GM18867 (cell line): ENCODE results near the gene CST6.

Source experiments
- ATAC-seq: cut with Tn5 transposase; IDR thresholded peaks from one replicate; pipeline ENCODE4 v1.9.1; 2021; ENCODE audit warnings: mild to moderate bottlenecking, moderate library complexity; ENCODE audit not compliant: unreplicated experiment

The CST6 gene, protein sequence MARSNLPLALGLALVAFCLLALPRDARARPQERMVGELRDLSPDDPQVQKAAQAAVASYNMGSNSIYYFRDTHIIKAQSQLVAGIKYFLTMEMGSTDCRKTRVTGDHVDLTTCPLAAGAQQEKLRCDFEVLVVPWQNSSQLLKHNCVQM

DNA sequence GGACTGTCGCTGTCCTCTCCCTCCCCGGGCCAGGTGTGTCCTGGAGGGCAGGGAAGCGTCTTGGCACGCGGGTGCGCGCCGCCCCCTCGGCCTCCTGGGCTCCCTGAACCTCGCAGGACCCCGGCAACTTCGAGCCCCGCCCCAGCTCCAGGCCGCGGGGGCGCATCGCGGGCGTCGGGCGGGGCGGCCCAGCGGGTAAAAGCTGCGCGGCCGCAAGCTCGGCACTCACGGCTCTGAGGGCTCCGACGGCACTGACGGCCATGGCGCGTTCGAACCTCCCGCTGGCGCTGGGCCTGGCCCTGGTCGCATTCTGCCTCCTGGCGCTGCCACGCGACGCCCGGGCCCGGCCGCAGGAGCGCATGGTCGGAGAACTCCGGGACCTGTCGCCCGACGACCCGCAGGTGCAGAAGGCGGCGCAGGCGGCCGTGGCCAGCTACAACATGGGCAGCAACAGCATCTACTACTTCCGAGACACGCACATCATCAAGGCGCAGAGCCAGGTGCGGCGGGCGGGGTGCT lies at the start of gene CST6:
TSS of gene CST6 (plus strand) at position 224 of the 519 bp plus-strand sequence. CDS start at position 261, 37 bp downstream.
- ATAC-seq = no peak

GRCh38 chr11:65962141-65962564 lies 49.7 kb upstream of the CST6 start:
- ATAC-seq = no peak

GRCh38 chr11:65964906-65965305 lies 46.9 kb upstream of the CST6 start:
- no peak for ATAC-seq

GRCh38 chr11:65965986-65966762 lies 45.6 kb upstream of the CST6 start:
- ATAC-seq = no peak

GRCh38 chr11:65967329-65967934 lies 44.4 kb upstream of the CST6 start:
- ATAC-seq = no peak

- ATAC-seq = no peak
Measured at GRCh38 chr11:65968600-65969482, 43.0 kb upstream of the CST6 start.

DNA sequence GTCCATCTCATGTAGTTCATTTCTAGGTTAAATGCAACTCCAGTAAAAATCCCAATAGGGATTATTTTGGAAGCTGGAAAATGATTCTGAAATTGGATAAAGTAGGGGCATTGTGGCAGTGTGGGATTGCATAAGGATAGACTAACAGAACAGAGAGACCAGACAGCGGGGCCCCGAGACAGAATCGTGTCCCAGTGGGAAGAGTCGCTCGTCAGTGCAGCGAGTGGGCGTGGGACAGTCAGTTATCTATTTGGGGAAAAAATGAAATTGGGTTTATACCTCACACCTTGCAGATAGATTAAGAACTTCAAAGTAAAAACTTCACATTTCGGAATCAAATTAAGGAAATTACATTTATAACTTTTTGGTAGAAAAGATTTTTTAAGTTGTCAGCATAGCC lies 39.7 kb upstream of the CST6 start:
- no peak for ATAC-seq

DNA sequence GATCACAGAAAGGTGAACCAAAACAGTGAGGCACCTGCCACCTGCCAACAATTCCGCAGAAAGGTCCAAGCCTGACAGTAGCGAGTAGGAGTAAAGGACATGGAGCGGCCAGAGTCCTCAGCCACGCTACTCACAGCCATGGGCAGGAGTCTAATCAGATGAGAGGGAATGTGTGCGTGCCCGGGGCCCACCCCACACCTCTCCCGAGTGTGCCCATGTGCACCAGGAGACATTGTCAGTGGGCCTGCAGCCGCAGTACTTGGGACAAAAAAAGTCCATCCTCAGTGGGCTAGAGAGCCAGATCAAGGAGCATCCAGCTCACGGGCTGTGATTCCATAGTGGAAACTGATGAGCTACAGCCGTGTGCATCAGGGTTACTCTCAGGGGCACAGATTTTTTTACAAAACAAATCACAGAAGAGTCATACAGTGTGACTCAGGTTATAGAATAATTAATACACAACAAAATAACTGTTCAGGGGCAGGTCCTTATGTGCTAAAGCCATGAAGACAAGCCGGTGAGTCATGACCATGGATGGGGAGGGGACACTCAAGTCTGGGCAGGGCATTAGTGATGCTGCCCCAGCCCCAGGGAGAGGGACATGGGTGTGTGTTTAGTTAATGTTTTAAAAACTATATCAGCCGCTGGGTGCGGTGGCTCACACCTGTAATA lies 38.2 kb upstream of the CST6 start:
- no peak for ATAC-seq

DNA sequence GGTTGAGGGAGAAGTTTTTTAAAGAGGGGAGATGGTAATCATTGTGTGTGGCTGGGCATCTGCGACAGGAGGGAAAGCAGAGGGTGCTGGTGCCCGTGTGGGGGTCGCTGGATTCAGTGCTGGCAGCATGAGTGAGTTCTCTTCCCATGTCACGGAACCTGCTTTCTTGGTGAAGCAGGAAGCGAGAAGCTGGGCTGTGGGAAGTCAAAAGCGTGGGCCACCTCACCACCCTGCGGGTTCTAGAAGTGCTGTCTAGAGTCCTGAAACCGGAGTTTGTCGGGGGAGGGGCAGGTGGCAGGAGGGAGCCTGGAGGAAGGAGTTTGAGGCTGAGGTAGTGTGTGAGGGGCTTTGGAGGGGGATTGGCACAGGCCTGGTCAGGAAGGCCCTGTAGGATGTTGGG lies 36.0 kb upstream of the CST6 start:
- ATAC-seq = no peak

DNA sequence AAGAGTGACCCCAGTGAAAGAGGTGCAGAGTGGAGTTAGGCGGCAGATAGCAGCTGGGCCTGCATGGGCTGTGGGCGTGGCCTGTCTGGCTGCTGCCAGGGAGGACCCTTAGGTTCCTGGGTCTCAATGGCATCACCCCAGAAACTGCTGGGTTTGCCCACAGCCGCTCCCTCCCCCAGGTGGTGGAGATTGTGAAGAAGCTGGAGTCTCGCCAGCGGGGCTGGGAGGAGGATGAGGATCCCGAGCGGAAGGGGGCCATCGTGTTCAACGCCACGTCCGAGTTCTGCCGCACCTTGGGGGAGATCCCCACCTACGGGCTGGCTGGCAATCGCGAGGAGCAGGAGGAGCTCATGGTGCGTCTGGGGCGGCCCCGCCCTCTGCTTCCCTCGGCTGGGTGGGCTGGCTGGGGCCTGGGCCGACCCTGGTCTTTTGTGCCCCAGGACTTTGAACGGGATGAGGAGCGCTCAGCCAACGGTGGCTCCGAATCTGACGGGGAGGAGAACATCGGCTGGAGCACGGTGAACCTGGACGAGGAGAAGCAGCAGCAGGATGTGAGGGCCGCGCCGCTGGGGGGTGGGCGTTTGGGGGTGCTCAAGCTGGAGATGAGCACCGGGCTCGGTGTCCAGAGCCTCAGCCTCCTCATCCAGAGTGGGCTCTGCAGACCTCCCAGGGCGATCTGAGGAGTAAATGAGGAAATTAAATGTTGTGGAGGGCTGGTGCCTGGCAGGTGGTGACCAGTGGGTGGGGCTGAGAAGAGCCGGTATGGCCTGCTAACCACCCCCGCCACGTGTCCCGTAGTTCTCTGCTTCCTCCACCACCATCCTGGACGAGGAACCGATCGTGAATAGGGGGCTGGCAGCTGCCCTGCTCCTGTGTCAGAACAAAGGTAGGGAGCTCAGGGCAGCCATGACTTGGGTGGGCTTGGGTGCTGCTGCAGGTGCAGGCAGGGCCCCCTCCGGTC lies 35.3 kb upstream of the CST6 start:
- no peak for ATAC-seq

DNA sequence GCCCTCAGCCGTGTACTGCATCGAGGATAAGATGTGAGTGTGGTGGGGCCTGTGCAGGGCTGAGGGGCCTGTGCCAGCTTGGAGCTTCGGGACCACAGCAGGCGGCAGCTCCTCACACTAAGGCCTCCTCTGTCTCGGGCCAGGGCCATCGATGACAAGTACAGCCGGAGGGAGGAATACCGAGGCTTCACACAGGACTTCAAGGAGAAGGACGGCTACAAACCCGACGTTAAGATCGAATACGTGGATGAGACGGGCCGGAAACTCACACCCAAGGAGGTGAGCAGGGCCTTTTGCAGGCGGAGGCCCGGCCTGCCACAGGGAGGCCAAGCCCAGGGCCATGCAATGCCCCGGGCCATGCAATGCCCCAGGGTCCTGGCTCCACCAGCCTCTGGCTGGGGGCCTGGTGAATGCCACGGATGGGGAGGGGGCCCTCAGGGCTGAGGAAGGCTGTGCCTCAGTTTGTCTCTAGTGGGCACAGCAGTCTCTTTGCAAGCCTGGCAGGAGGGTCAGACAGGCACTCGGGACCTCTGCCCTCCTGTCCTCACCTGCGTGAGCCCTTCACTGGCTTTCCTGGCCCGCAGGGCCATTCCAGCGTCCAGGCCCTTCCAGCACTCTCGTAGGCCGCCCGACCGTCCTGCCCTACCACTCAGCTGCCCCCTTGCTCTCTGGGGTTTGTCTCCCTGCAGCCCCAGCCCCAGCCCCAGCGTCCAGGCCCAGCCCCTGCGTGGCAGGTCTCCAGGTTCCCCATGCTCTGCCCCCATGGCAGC lies 34.0 kb upstream of the CST6 start:
- no peak for ATAC-seq

GRCh38 chr11:65978391-65979238 lies 33.2 kb upstream of the CST6 start:
- no peak for ATAC-seq

GRCh38 chr11:65979261-65979759 lies 32.5 kb upstream of the CST6 start:
- no peak for ATAC-seq

DNA sequence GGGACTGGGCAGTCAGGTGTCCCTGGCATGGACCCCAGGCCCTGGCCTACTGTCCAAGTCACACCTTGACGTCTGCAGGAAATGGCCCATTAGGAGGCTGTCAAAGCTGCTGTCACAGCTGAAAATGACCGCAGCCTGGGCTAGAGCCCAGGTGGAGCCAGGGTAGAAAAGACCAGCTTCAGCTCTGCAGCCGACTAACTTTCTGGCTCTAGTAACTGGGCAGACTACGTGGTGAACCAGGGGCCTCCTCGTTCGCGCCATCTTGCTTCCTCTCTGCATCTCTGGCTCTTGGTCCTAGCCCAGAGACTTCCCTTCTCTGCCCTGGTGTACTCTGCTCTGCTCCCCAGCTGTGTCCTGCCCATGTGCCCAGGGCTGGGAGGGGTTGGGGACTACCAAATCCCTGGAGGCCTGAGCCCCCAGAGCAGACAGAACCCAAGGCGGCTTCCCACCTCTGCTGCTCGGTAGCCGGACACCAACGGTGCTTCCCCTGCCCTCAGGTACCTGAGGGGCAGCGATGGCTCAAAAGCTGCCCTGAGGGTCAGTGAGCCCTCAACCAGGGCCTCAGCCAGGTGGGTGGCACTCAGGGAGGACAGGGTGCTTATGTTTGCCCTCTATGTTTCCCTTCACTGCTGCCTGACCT lies 30.6 kb upstream of the CST6 start:
- no peak for ATAC-seq

GRCh38 chr11:65981972-65982823 lies 29.6 kb upstream of the CST6 start:
- ATAC-seq = no peak
